ENCODE results near the gene UCP3.

UCP3 gene

GRCh38 chr11:74043450-74043849 lies 34.6 kb upstream of the UCP3 start:
- no peak for TF ChIP-seq CTCF (conservative IDR thresholded peaks at IDR 0.05; ENCODE audit: low read depth, low read length)
- H3K4me3 ChIP-seq (ENCODE audit: low read depth, low read length) = no peak overlapping the region
- no peak for DNase-seq (ENCODE audit: low read depth)

GRCh38 chr11:74037309-74037708 lies 28.4 kb upstream of the UCP3 start:
- no peak for TF ChIP-seq CTCF (conservative IDR thresholded peaks at IDR 0.05; ENCODE audit: low read depth, low read length)
- no peak overlapping the region for H3K4me3 ChIP-seq (ENCODE audit: low read depth, low read length)
- no peak for DNase-seq (ENCODE audit: low read depth)

GRCh38 chr11:74035264-74035663 lies 26.4 kb upstream of the UCP3 start:
- no peak for DNase-seq (ENCODE audit: low read depth)
- no peak for TF ChIP-seq CTCF (conservative IDR thresholded peaks at IDR 0.05; ENCODE audit: low read depth, low read length)
- H3K4me3 ChIP-seq (ENCODE audit: low read depth, low read length) = no peak overlapping the region

GRCh38 chr11:74033046-74033445 lies 24.2 kb upstream of the UCP3 start:
- no peak for TF ChIP-seq CTCF (conservative IDR thresholded peaks at IDR 0.05; ENCODE audit: low read depth, low read length)
- H3K4me3 ChIP-seq (ENCODE audit: low read depth, low read length) = no peak overlapping the region
- DNase-seq (ENCODE audit: low read depth) = no peak

- TF ChIP-seq CTCF (conservative IDR thresholded peaks at IDR 0.05; ENCODE audit: low read depth, low read length) = no peak
- no peak for DNase-seq (ENCODE audit: low read depth)
- no peak overlapping the region for H3K4me3 ChIP-seq (ENCODE audit: low read depth, low read length)
These were observed 22.1 kb upstream of the UCP3 start for GRCh38 chr11:74030723-74031676.

GRCh38 chr11:74025467-74026166 lies 16.7 kb upstream of the UCP3 start:
- TF ChIP-seq CTCF (conservative IDR thresholded peaks at IDR 0.05; ENCODE audit: low read depth, low read length) = no peak
- DNase-seq (ENCODE audit: low read depth) = peak; percentile 63
- H3K4me3 ChIP-seq (ENCODE audit: low read depth, low read length) = no peak overlapping the region
